ENCODE results near the gene ZC3H14.
A peak's percentile ranks its signal among the peaks of the same experiment; 100 is the strongest.

The ZC3H14 gene

GRCh38 chr14:88563845-88564244 is 1.0 kb downstream of the ZC3H14 start:
- peak overlapping the region; percentile 88 for H3K4me3 ChIP-seq (ENCODE audit: low read depth, low read length)
- no peak for DNase-seq
- no peak overlapping the region for H3K27ac ChIP-seq
- no peak for TF ChIP-seq CTCF (IDR thresholded peaks at IDR 0.05; ENCODE audit: low read depth, low read length, missing control alignments)
- no peaks in the 10 kb centered on the region for H3K27me3 ChIP-seq (replicated peaks)
- in situ Hi-C loops (cut with HindIII; ENCODE audit: low pct_ligation_motif_present, low sequenced_read_pairs): no loop called here
- H3K36me3 ChIP-seq (replicated peaks): peaks cover 10% of the 10 kb centered on the region

- TF ChIP-seq CTCF (IDR thresholded peaks at IDR 0.05; ENCODE audit: low read depth, low read length, missing control alignments): no peak
- in situ Hi-C loops (cut with HindIII; ENCODE audit: low pct_ligation_motif_present, low sequenced_read_pairs): no loop called here
- no peak for DNase-seq
- Histone ChIP-seq H3K27me3 (replicated peaks) (no peaks in the 10 kb centered on the region), H3K27ac (no peak overlapping the region), H3K4me3 (ENCODE audit: low read depth, low read length) (no peak overlapping the region), H3K36me3 (replicated peaks) (peaks cover 17% of the 10 kb centered on the region)
These were observed 2.6 kb downstream of the ZC3H14 start for GRCh38 chr14:88565427-88565826.

GRCh38 chr14:88568196-88568595 is 5.4 kb downstream of the ZC3H14 start:
- in situ Hi-C loops (cut with HindIII; ENCODE audit: low pct_ligation_motif_present, low sequenced_read_pairs): no loop called here
- no peak for TF ChIP-seq CTCF (IDR thresholded peaks at IDR 0.05; ENCODE audit: low read depth, low read length, missing control alignments)
- H3K4me3 ChIP-seq (ENCODE audit: low read depth, low read length): no peak overlapping the region
- H3K36me3 ChIP-seq (replicated peaks): peaks cover 36% of the 10 kb centered on the region
- DNase-seq: no peak
- H3K27ac ChIP-seq: no peak overlapping the region
- no peaks in the 10 kb centered on the region for H3K27me3 ChIP-seq (replicated peaks)

GRCh38 chr14:88572117-88572516 is 9.3 kb downstream of the ZC3H14 start:
- no peak for TF ChIP-seq CTCF (IDR thresholded peaks at IDR 0.05; ENCODE audit: low read depth, low read length, missing control alignments)
- Histone ChIP-seq H3K27me3 (replicated peaks) (no peaks in the 10 kb centered on the region), H3K27ac (no peak overlapping the region), H3K4me3 (ENCODE audit: low read depth, low read length) (no peak overlapping the region), H3K36me3 (replicated peaks) (peaks cover 59% of the 10 kb centered on the region)
- DNase-seq: no peak
- in situ Hi-C loops (cut with HindIII; ENCODE audit: low pct_ligation_motif_present, low sequenced_read_pairs): no loop called here

GRCh38 chr14:88576222-88576621 is 13.4 kb downstream of the ZC3H14 start:
- Histone ChIP-seq H3K27ac (no peak overlapping the region), H3K4me3 (ENCODE audit: low read depth, low read length) (no peak overlapping the region), H3K27me3 (replicated peaks) (no peaks in the 10 kb centered on the region), H3K36me3 (replicated peaks) (peaks cover 58% of the 10 kb centered on the region)
- no peak for DNase-seq
- no peak for TF ChIP-seq CTCF (IDR thresholded peaks at IDR 0.05; ENCODE audit: low read depth, low read length, missing control alignments)
- in situ Hi-C loops (cut with HindIII; ENCODE audit: low pct_ligation_motif_present, low sequenced_read_pairs): no loop called here

- Histone ChIP-seq H3K27ac (no peak overlapping the region), H3K4me3 (ENCODE audit: low read depth, low read length) (no peak overlapping the region), H3K36me3 (replicated peaks) (peaks cover 35% of the 10 kb centered on the region), H3K27me3 (replicated peaks) (no peaks in the 10 kb centered on the region)
- in situ Hi-C loops (cut with HindIII; ENCODE audit: low pct_ligation_motif_present, low sequenced_read_pairs): no loop called here
- DNase-seq: no peak
- TF ChIP-seq CTCF (IDR thresholded peaks at IDR 0.05; ENCODE audit: low read depth, low read length, missing control alignments): no peak
These were observed 21.6 kb downstream of the ZC3H14 start for GRCh38 chr14:88584451-88584850.

Measured in brain microvascular endothelial cell (primary cell).